Measurements from ENCODE around the gene MRPL27. TPM values are rescaled to one million over a fixed set of nuclear protein-coding genes. Genes with fewer than 3 reads are reported as not detected.

MRPL27 gene
- polyA plus RNA-seq, 1 donor from 2014 or later: 118 TPM

DNA sequence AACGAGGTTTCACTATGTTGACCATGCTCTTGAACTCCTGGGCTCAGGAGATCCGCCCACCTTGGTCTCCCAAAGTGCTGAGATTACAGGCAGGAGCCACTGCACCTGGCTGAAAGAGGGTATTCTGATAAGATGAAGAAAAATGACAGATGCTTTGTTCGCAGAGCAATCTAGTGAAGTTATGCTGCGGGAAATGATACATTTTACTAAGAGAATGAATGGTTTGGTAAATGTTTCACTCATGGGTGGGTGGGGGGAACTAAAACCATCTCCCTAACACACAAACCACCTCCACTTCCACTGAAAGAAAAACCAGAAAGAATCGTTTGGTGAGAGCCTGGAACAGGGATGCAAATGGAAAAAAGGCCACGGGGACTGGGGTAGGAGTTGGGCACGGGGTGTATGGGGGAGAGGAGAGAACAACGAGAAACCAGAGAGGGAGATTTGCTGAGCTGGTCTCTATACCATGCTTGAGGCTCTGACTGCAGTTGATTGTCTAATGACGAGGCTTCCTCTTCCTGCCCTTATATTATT is 46.1 kb downstream of the MRPL27 start:
- no peak overlapping the region for H3K27ac ChIP-seq (ENCODE audit: low read length)
- H3K79me2 ChIP-seq (replicated peaks; ENCODE audit: insufficient read depth, low read length): no peaks in the 10 kb centered on the region
- H3K9me2 ChIP-seq (ENCODE audit: insufficient read depth, low read length): no peaks in the 10 kb centered on the region
- no peaks in the 10 kb centered on the region for H3K36me3 ChIP-seq (ENCODE audit: insufficient read depth, low read length)
- no peak for TF ChIP-seq REST (IDR thresholded peaks at IDR 0.05; ENCODE audit: borderline replicate concordance)
- no peak for TF ChIP-seq SMC3 (conservative IDR thresholded peaks at IDR 0.05; ENCODE audit: poor library complexity)
- TF ChIP-seq EZH2 (IDR thresholded peaks at IDR 0.05; ENCODE audit: borderline replicate concordance, insufficient read depth, low read length, poor library complexity, severe bottlenecking): no peak
- no peak for TF ChIP-seq POLR2AphosphoS5 (IDR thresholded peaks at IDR 0.05)
- TF ChIP-seq, protein P1, sequence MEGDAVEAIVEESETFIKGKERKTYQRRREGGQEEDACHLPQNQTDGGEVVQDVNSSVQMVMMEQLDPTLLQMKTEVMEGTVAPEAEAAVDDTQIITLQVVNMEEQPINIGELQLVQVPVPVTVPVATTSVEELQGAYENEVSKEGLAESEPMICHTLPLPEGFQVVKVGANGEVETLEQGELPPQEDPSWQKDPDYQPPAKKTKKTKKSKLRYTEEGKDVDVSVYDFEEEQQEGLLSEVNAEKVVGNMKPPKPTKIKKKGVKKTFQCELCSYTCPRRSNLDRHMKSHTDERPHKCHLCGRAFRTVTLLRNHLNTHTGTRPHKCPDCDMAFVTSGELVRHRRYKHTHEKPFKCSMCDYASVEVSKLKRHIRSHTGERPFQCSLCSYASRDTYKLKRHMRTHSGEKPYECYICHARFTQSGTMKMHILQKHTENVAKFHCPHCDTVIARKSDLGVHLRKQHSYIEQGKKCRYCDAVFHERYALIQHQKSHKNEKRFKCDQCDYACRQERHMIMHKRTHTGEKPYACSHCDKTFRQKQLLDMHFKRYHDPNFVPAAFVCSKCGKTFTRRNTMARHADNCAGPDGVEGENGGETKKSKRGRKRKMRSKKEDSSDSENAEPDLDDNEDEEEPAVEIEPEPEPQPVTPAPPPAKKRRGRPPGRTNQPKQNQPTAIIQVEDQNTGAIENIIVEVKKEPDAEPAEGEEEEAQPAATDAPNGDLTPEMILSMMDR (IDR thresholded peaks at IDR 0.05; ENCODE audit: poor library complexity, severe bottlenecking): no peak
- no peak for TF ChIP-seq MXI1 (conservative IDR thresholded peaks at IDR 0.05; ENCODE audit: poor library complexity, severe bottlenecking)
- TF ChIP-seq EP300 (conservative IDR thresholded peaks at IDR 0.05; ENCODE audit: poor library complexity, severe bottlenecking): no peak
- no peak for TF ChIP-seq RAD21 (conservative IDR thresholded peaks at IDR 0.05)
- no peak for TF ChIP-seq TAF1 (IDR thresholded peaks at IDR 0.05; ENCODE audit: low read depth)
- H4K20me1 ChIP-seq (ENCODE audit: insufficient read depth): no peaks in the 10 kb centered on the region
- H3K4me3 ChIP-seq (ENCODE audit: low read length): no peak overlapping the region
- no peaks in the 10 kb centered on the region for H3K9me3 ChIP-seq (ENCODE audit: low read length)
- H2AFZ ChIP-seq (ENCODE audit: low read depth, low read length): no peak overlapping the region
- no peaks in the 10 kb centered on the region for H3K27me3 ChIP-seq (ENCODE audit: insufficient read depth, low read depth, low read length)
- H3F3A ChIP-seq (ENCODE audit: insufficient read depth, low read length, poor library complexity, severe bottlenecking): no peaks in the 10 kb centered on the region
- H3K4me2 ChIP-seq (ENCODE audit: low read length): no peak overlapping the region
- no peak overlapping the region for H3K9ac ChIP-seq (ENCODE audit: low read length)

GRCh38 chr17:50325906-50326305 is 47.1 kb downstream of the MRPL27 start:
- H3F3A ChIP-seq (ENCODE audit: insufficient read depth, low read length, poor library complexity, severe bottlenecking): no peaks in the 10 kb centered on the region
- no peaks in the 10 kb centered on the region for H3K79me2 ChIP-seq (replicated peaks; ENCODE audit: insufficient read depth, low read length)
- H4K20me1 ChIP-seq (ENCODE audit: insufficient read depth): no peaks in the 10 kb centered on the region
- no peaks in the 10 kb centered on the region for H3K36me3 ChIP-seq (ENCODE audit: insufficient read depth, low read length)
- H3K4me3 ChIP-seq (ENCODE audit: low read length): no peak overlapping the region
- H3K27ac ChIP-seq (ENCODE audit: low read length): no peak overlapping the region
- H3K27me3 ChIP-seq (ENCODE audit: insufficient read depth, low read depth, low read length): no peaks in the 10 kb centered on the region
- H3K9me3 ChIP-seq (ENCODE audit: low read length): no peaks in the 10 kb centered on the region
- no peaks in the 10 kb centered on the region for H3K9me2 ChIP-seq (ENCODE audit: insufficient read depth, low read length)
- H2AFZ ChIP-seq (ENCODE audit: low read depth, low read length): no peak overlapping the region
- no peak overlapping the region for H3K4me2 ChIP-seq (ENCODE audit: low read length)
- no peak for TF ChIP-seq EP300 (conservative IDR thresholded peaks at IDR 0.05; ENCODE audit: poor library complexity, severe bottlenecking)
- TF ChIP-seq RAD21 (conservative IDR thresholded peaks at IDR 0.05): no peak
- no peak for TF ChIP-seq POLR2AphosphoS5 (IDR thresholded peaks at IDR 0.05)
- TF ChIP-seq REST (IDR thresholded peaks at IDR 0.05; ENCODE audit: borderline replicate concordance): no peak
- no peak for TF ChIP-seq MXI1 (conservative IDR thresholded peaks at IDR 0.05; ENCODE audit: poor library complexity, severe bottlenecking)
- no peak for TF ChIP-seq SMC3 (conservative IDR thresholded peaks at IDR 0.05; ENCODE audit: poor library complexity)
- TF ChIP-seq, protein P1 (IDR thresholded peaks at IDR 0.05; ENCODE audit: poor library complexity, severe bottlenecking): no peak
- TF ChIP-seq TAF1 (IDR thresholded peaks at IDR 0.05; ENCODE audit: low read depth): no peak
- TF ChIP-seq EZH2 (IDR thresholded peaks at IDR 0.05; ENCODE audit: borderline replicate concordance, insufficient read depth, low read length, poor library complexity, severe bottlenecking): no peak
- no peak overlapping the region for H3K9ac ChIP-seq (ENCODE audit: low read length)
